GM12874 (cell line): ENCODE measurements around the gene VSTM4.

ENCODE experiments used
- CTCF ChIP-seq: IDR thresholded peaks from 2 replicates; pipeline ENCODE4 v1.5.1; 2011; ENCODE audit warnings: low read depth, mild to moderate bottlenecking, control low read depth, low read length, moderate library complexity; ENCODE audit not compliant: insufficient read depth

Gene VSTM4

GRCh38 chr10:49081547-49082275, 33.6 kb downstream of the VSTM4 start:
- no peak for TF ChIP-seq CTCF

- no peak for TF ChIP-seq CTCF
Measured at GRCh38 chr10:49080965-49081364, 34.4 kb downstream of the VSTM4 start.

GRCh38 chr10:49080071-49080470, 35.3 kb downstream of the VSTM4 start:
- no peak for TF ChIP-seq CTCF

- no peak for TF ChIP-seq CTCF
Measured at GRCh38 chr10:49079499-49079898, 35.8 kb downstream of the VSTM4 start.

- TF ChIP-seq CTCF, result no peak
Measured at GRCh38 chr10:49079072-49079471, 36.2 kb downstream of the VSTM4 start.

- no peak for TF ChIP-seq CTCF
Measured at GRCh38 chr10:49078433-49078832, 36.9 kb downstream of the VSTM4 start.

GRCh38 chr10:49076741-49077521, 38.4 kb downstream of the VSTM4 start:
- no peak for TF ChIP-seq CTCF
